BJ (cell line): Measurements from ENCODE around the gene PPP4R1. TPM values are rescaled to one million over a fixed set of nuclear protein-coding genes. Genes with fewer than 3 reads are reported as not detected.

Source experiments
- CTCF ChIA-PET: fragments of 350-600 bp; formaldehyde crosslinking; extraction: SDS; loops from one replicate; lab custom pipeline; 2021; ENCODE audit warnings: antibody characterized with exemption, inconsistent platforms; lab: Yijun Ruan, JAX
- POLR2A ChIA-PET: fragments of 300-600 bp; sonication (Branson Sonifier 250); formaldehyde crosslinking; extraction: SDS; loops from one replicate; lab custom pipeline; 2021; ENCODE audit warnings: antibody characterized with exemption; lab: Charles Lee
- DNase-seq: peaks from one replicate; pipeline ENCODE4 v3.0.0-alpha.2; 2011; ENCODE audit warnings: low read depth
- H3K27me3 ChIP-seq: 2 replicates; pipeline ENCODE4 v1.6.0; 2011; ENCODE audit warnings: low read length; ENCODE audit not compliant: control insufficient read depth, insufficient read depth
- H3K36me3 ChIP-seq: 2 replicates; pipeline ENCODE4 v1.5.1; 2011; ENCODE audit warnings: low read length; ENCODE audit not compliant: control insufficient read depth, insufficient read depth
- H3K4me3 ChIP-seq: 2 replicates; pipeline ENCODE4 v1.5.1; 2011; ENCODE audit warnings: low read depth, mild to moderate bottlenecking, control low read depth, low read length
- CTCF ChIP-seq: IDR thresholded peaks from 2 replicates; pipeline ENCODE4 v1.5.1; 2011; ENCODE audit warnings: low read depth, mild to moderate bottlenecking, control low read depth, inconsistent platforms, low read length, moderate library complexity; ENCODE audit not compliant: insufficient read depth
- polyA plus RNA-seq: library from polyadenylated mRNA; depleted of rRNA; stranded (reverse); fragments of >200 nt; gene quantifications from 2 replicates; pipeline ENCODE4 v1.2.3, GENCODE V29; 2011

Gene PPP4R1
- polyA plus RNA-seq, 1 experiment = 135 TPM

DNA sequence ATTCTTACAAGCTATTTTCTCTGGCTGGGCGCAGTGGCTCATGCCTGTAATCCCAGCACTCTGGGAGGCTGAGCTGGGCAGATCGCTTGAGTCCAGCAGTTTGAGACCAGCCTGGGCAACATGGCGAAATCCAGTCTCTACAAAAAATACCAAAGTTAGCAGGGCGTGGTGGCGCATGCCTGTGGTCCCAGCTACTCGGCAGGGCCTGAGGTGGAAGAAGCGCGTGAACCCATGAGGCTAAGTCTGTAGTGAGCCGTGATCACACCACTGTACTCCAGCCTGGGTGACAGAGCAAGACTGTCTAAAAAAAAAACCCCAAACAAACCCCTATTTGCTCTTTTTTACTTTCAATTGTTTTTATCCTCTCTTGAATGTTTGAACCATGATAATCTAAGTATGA, 37.0 kb downstream of the PPP4R1 start:
- no peak for TF ChIP-seq CTCF
- no peaks in the 10 kb centered on the region for H3K27me3 ChIP-seq
- no peak overlapping the region for H3K4me3 ChIP-seq
- CTCF ChIA-PET = interaction anchor here (3.0 to 4.5 kb wide), 3 partner anchors 14 to 107 kb away, joined by 20 to 46 read pairs (median 20); no protein-coding TSS in a partner anchor
- POLR2A ChIA-PET = interaction anchor here (0.5 kb wide), 1 partner anchor 231 kb away, joined by 3 read pairs; no protein-coding TSS in a partner anchor
- DNase-seq = no peak
- peaks cover 5% of the 10 kb centered on the region for H3K36me3 ChIP-seq

DNA sequence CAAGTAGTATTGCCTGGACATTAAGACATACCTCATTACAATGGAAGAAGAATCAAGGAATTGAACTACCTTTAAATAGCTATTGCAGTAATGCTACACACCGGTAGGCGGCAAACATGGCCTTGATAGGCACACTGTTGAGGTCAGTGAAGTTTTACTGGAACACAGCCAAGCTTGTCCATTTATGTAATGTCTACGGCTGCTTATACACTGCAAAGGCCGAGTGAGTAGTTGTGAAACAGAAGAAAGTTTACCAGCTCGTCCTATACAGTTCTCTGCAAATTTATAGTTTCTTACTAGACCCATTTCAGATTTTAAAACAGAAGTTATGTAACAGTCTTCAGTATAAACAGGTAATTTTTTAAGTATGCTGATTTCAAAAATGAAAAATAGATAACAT, 38.8 kb downstream of the PPP4R1 start:
- ChIA-PET POLR2A (no interaction called here), CTCF (interaction anchor here (0.8 to 4.5 kb wide), 20 partner anchors 12 to 304 kb away, joined by 3 to 46 read pairs (median 4); no protein-coding TSS in a partner anchor)
- H3K27me3 ChIP-seq = no peaks in the 10 kb centered on the region
- peaks cover 8% of the 10 kb centered on the region for H3K36me3 ChIP-seq
- H3K4me3 ChIP-seq = no peak overlapping the region
- peak; percentile 73 for TF ChIP-seq CTCF
- peak; percentile 36 for DNase-seq

DNA sequence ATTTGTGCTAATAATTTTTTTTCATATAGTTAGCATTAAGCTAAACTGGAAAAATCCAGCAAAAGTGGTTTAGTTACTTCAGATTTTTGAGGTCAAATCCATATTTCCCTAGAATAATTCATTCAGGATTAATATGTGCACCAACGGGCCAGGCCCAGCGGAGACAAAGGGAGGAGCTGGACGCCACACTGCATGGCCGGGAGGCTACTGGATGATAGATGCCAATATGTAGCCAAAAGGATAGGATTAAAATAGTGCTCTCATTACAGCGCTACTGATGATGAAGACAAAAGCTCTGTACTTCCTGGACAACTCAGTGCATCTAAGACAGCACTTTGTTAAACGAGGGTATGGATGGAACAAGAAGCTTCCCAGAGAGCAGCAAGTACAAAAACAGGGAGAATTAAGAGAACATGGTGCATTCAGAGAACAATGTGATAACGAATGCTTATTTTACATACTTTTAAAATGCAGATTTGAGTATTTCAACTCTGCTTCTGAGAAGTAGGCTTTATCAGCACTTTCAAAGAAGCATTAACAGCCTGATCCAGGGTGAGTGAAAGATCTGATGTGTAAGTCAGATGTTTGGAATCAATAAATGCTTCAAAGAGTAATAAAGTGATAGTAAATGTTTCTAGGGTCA, 39.8 kb downstream of the PPP4R1 start:
- CTCF ChIA-PET = interaction anchor here (0.9 to 4.5 kb wide), 11 partner anchors 12 to 305 kb away, joined by 3 to 46 read pairs (median 6); no protein-coding TSS in a partner anchor
- POLR2A ChIA-PET = no interaction called here
- H3K36me3 ChIP-seq = peaks cover 7% of the 10 kb centered on the region
- no peak overlapping the region for H3K4me3 ChIP-seq
- H3K27me3 ChIP-seq = no peaks in the 10 kb centered on the region
- TF ChIP-seq CTCF = no peak
- DNase-seq = no peak

DNA sequence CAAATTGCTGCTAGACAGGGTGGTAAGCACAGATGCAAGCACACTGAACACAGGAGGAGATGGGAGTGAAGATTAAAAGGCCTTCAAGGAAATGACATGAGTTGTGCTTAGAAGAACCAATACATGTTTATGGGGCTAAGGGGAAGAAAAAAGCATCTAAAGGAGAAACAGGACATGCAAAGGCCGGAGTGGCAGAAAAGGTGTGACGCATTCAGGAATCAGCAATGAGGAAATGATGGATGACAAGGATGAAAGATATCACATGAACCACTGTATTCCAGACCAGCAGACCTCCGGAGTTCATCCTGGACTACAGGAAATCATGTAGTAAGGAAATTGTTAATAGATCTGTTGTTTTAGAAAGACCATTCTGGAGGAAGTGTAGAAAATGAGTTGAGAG, 42.8 kb downstream of the PPP4R1 start:
- ChIA-PET CTCF (no interaction called here), POLR2A (no interaction called here)
- H3K36me3 ChIP-seq = peaks cover 11% of the 10 kb centered on the region

More for the DNA sequence above, 42.8 kb downstream of the PPP4R1 start:
- no peak for DNase-seq
- no peak overlapping the region for H3K4me3 ChIP-seq
- TF ChIP-seq CTCF = no peak
- no peaks in the 10 kb centered on the region for H3K27me3 ChIP-seq
